Activated CD4-positive, CD25-positive, alpha-beta regulatory T cell treated with anti-CD3 and anti-CD28 coated beads, Interleukin-2, amount 50 U/mL, for 24 hours (primary cell): Measurements from ENCODE around the gene MAP3K9.

ENCODE experiments used
- ATAC-seq, 2 donors: fragments of 150-1000 bp; cut with Tn5 transposase; one replicate each; pipeline ENCODE4 v1.10.0; 2021; ENCODE audit warnings: mild to moderate bottlenecking in 1 of 2, moderate library complexity in 1 of 2

Gene MAP3K9

GRCh38 chr14:70821584-70822529 lies 12.5 kb upstream of the MAP3K9 start:
- peak; percentile 42 to 45 for ATAC-seq

GRCh38 chr14:70816525-70816924 lies 7.2 kb upstream of the MAP3K9 start:
- ATAC-seq: no peak

- ATAC-seq: no peak
Observed at GRCh38 chr14:70814466-70814865, 5.2 kb upstream of the MAP3K9 start.

GRCh38 chr14:70812124-70812818 lies 3.0 kb upstream of the MAP3K9 start:
- ATAC-seq: no peak

GRCh38 chr14:70811578-70811977 lies 2.3 kb upstream of the MAP3K9 start:
- no peak for ATAC-seq

- peak in 1 of 2 donors; percentile 9 for ATAC-seq
Observed at GRCh38 chr14:70811050-70811449, 1.7 kb upstream of the MAP3K9 start.

- ATAC-seq: no peak
Observed at GRCh38 chr14:70810621-70811020, 1.3 kb upstream of the MAP3K9 start.

GRCh38 chr14:70808416-70809224 lies 693 bp downstream of the MAP3K9 start:
- peak in 1 of 2 donors; percentile 11 for ATAC-seq

GRCh38 chr14:70807898-70808415 lies 1.4 kb downstream of the MAP3K9 start:
- peak in 1 of 2 donors; percentile 12 for ATAC-seq

GRCh38 chr14:70804556-70805162 lies 4.7 kb downstream of the MAP3K9 start:
- ATAC-seq: no peak

GRCh38 chr14:70803321-70804310 lies 5.7 kb downstream of the MAP3K9 start:
- ATAC-seq: peak in 1 of 2 donors; percentile 31

GRCh38 chr14:70802379-70802778 lies 6.9 kb downstream of the MAP3K9 start:
- peak in 1 of 2 donors; percentile 38 for ATAC-seq

GRCh38 chr14:70801836-70802235 lies 7.5 kb downstream of the MAP3K9 start:
- no peak for ATAC-seq

- ATAC-seq: no peak
Observed at GRCh38 chr14:70796551-70796950, 12.8 kb downstream of the MAP3K9 start.

- no peak for ATAC-seq
Observed at GRCh38 chr14:70794294-70794693, 15.0 kb downstream of the MAP3K9 start.

- ATAC-seq: no peak
Observed at GRCh38 chr14:70793637-70794036, 15.7 kb downstream of the MAP3K9 start.

GRCh38 chr14:70792939-70793338 lies 16.4 kb downstream of the MAP3K9 start:
- no peak for ATAC-seq

GRCh38 chr14:70791971-70792370 lies 17.3 kb downstream of the MAP3K9 start:
- ATAC-seq: no peak

- no peak for ATAC-seq
Observed at GRCh38 chr14:70789961-70790360, 19.4 kb downstream of the MAP3K9 start.

GRCh38 chr14:70789361-70789760 lies 20.0 kb downstream of the MAP3K9 start:
- no peak for ATAC-seq

GRCh38 chr14:70788898-70789297 lies 20.4 kb downstream of the MAP3K9 start:
- ATAC-seq: no peak
